HG02678 (cell line): ENCODE results near the gene TRPC4AP.

Source experiments
- ATAC-seq: cut with Tn5 transposase; IDR thresholded peaks from one replicate; pipeline ENCODE4 v1.9.1; 2021; ENCODE audit warnings: mild to moderate bottlenecking, moderate library complexity; ENCODE audit not compliant: unreplicated experiment

Gene TRPC4AP

GRCh38 chr20:34977365-34978091 lies 115.1 kb downstream of the TRPC4AP start:
- no peak for ATAC-seq

GRCh38 chr20:34976286-34976685 lies 116.3 kb downstream of the TRPC4AP start:
- no peak for ATAC-seq

GRCh38 chr20:34974246-34974645 lies 118.4 kb downstream of the TRPC4AP start:
- ATAC-seq: no peak

GRCh38 chr20:34971561-34972235 lies 120.9 kb downstream of the TRPC4AP start:
- no peak for ATAC-seq

GRCh38 chr20:34970846-34971560 lies 121.6 kb downstream of the TRPC4AP start:
- no peak for ATAC-seq

- ATAC-seq: no peak
Observed at GRCh38 chr20:34970193-34970840, 122.3 kb downstream of the TRPC4AP start.

- no peak for ATAC-seq
Observed at GRCh38 chr20:34968042-34968775, 124.4 kb downstream of the TRPC4AP start.

- no peak for ATAC-seq
Observed at GRCh38 chr20:34967421-34967820, 125.2 kb downstream of the TRPC4AP start.

- ATAC-seq: no peak
Observed at GRCh38 chr20:34965051-34965450, 127.6 kb downstream of the TRPC4AP start.

- ATAC-seq: no peak
Observed at GRCh38 chr20:34964486-34964885, 128.1 kb downstream of the TRPC4AP start.

GRCh38 chr20:34956751-34957472 lies 135.7 kb downstream of the TRPC4AP start:
- no peak for ATAC-seq

- ATAC-seq: no peak
Observed at GRCh38 chr20:34956041-34956458, 136.6 kb downstream of the TRPC4AP start.

GRCh38 chr20:34955231-34956040 lies 137.2 kb downstream of the TRPC4AP start, which contains the start of the genes GSS and MYH7B:
Gene GSS, minus strand, starts transcription at chr20:34955806. Its CDS starts 3,954 bp downstream, at chr20:34951852.
Gene MYH7B, plus strand, starts transcription at chr20:34955868. Its CDS starts 22,138 bp downstream, at chr20:34978006.
- ATAC-seq: peak; percentile 90

GRCh38 chr20:34954904-34955230 lies 137.7 kb downstream of the TRPC4AP start:
- ATAC-seq: no peak

- ATAC-seq: no peak
Observed at GRCh38 chr20:34953960-34954359, 138.6 kb downstream of the TRPC4AP start.

- no peak for ATAC-seq
Observed at GRCh38 chr20:34952671-34953070, 139.9 kb downstream of the TRPC4AP start.
